HepG2 (cell line): ENCODE data around the gene RPL37A. TPM values are rescaled to one million over a fixed set of nuclear protein-coding genes. Genes with fewer than 3 reads are reported as not detected.

ENCODE experiments used
- DPF2 ChIP-seq: sonication (generic); formaldehyde crosslinking; IDR thresholded peaks from 2 replicates; pipeline ENCODE4 v1.4.0; 2020; ENCODE audit warnings: mild to moderate bottlenecking, low read depth, missing genetic modification reagents, borderline replicate concordance
- HOXD1 ChIP-seq: sonication (generic); formaldehyde crosslinking; IDR thresholded peaks from 2 replicates; pipeline ENCODE4 v1.5.0; 2020; ENCODE audit warnings: missing genetic modification reagents
- MIXL1 ChIP-seq: IDR thresholded peaks from 2 replicates; pipeline ENCODE4 v1.6.1; 2016
- MYNN ChIP-seq: sonication (generic); formaldehyde crosslinking; IDR thresholded peaks from 2 replicates; pipeline ENCODE4 v1.4.0; 2020; ENCODE audit warnings: mild to moderate bottlenecking, low read depth, missing genetic modification reagents
- POLR2A ChIP-seq, 2 experiments: IDR thresholded peaks; 2 replicates each; pipeline ENCODE4 v1.6.1; 2011; ENCODE audit warnings: low read depth in 2 of 2, low read length in 2 of 2, mild to moderate bottlenecking in 1 of 2, moderate library complexity in 1 of 2; ENCODE audit not compliant: insufficient read depth in 1 of 2
- RARG ChIP-seq: sonication (generic); formaldehyde crosslinking; IDR thresholded peaks from 2 replicates; pipeline ENCODE4 v1.4.0; 2020; ENCODE audit warnings: low read depth, mild to moderate bottlenecking, missing genetic modification reagents
- SP5 ChIP-seq: IDR thresholded peaks from 2 replicates; pipeline ENCODE4 v1.6.1; 2016; ENCODE audit warnings: low read depth, borderline replicate concordance
- SRSF4 ChIP-seq: fragments of 200-400 bp; formaldehyde crosslinking; IDR thresholded peaks from one replicate; pipeline ENCODE4 v1.6.1; 2018; ENCODE audit warnings: mild to moderate bottlenecking, low read depth, low read length, moderate library complexity; ENCODE audit not compliant: poor library complexity, severe bottlenecking
- STAG1 ChIP-seq: sonication (generic); formaldehyde crosslinking; IDR thresholded peaks from 2 replicates; pipeline ENCODE4 v1.4.0; 2020; ENCODE audit warnings: missing genetic modification reagents
- TMF1 ChIP-seq: sonication (generic); formaldehyde crosslinking; IDR thresholded peaks from 2 replicates; pipeline ENCODE4 v1.8.1; 2022; ENCODE audit warnings: low read depth, missing genetic modification reagents
- XBP1 ChIP-seq: sonication (generic); formaldehyde crosslinking; IDR thresholded peaks from 2 replicates; pipeline ENCODE4 v1.5.0; 2020; ENCODE audit warnings: missing genetic modification reagents
- XRCC5 ChIP-seq: fragments of 200-400 bp; formaldehyde crosslinking; optimal IDR thresholded peaks from 2 replicates; pipeline ENCODE3; 2017; ENCODE audit warnings: mild to moderate bottlenecking, low read length
- ZNF367 ChIP-seq: sonication (generic); formaldehyde crosslinking; IDR thresholded peaks from 2 replicates; pipeline ENCODE4 v1.4.0; 2020; ENCODE audit warnings: missing genetic modification reagents, borderline replicate concordance
- ZNF496 ChIP-seq: sonication (generic); formaldehyde crosslinking; IDR thresholded peaks from 2 replicates; pipeline ENCODE4 v1.8.1; 2023; ENCODE audit warnings: mild to moderate bottlenecking, moderate library complexity, missing genetic modification reagents; ENCODE audit not compliant: insufficient replicate concordance
- ZNF747 ChIP-seq: sonication (generic); formaldehyde crosslinking; IDR thresholded peaks from 2 replicates; pipeline ENCODE4 v1.8.1; 2023; ENCODE audit warnings: missing genetic modification reagents, mild to moderate bottlenecking, borderline replicate concordance
- polyA plus RNA-seq, 8 experiments: library from polyadenylated mRNA; depleted of rRNA in 3 of 8; stranded (reverse) in 7 of 8; unstranded in 1 of 8; fragments of >200 nt; fragmentation: Illumina TruSeq in 4 of 8; extraction: Trizol in 4 of 8; gene quantifications; 2 replicates each; pipeline versions ENCODE4 v1.2.1 to v1.2.3, GENCODE V29; 2011 to 2016; ENCODE audit warnings: low read depth in 4 of 8, missing spikeins in 1 of 8, mixed read lengths in 1 of 8; ENCODE audit not compliant: insufficient read depth in 1 of 8
- total RNA-seq, 5 experiments: library from RNA; depleted of rRNA; stranded (reverse); fragments of >200 nt; fragmentation: Illumina TruSeq; extraction: Trizol; gene quantifications; 2 replicates each; pipeline ENCODE4 v1.2.3, GENCODE V29; 2016; ENCODE audit warnings: low read depth in 1 of 5
- TF ChIP-seq, protein P1 (sequence below): sonication (generic); formaldehyde crosslinking; IDR thresholded peaks from 2 replicates; pipeline ENCODE4 v1.5.1; 2020; ENCODE audit warnings: mild to moderate bottlenecking, missing genetic modification reagents
- TF ChIP-seq, protein P2 (sequence below): sonication (generic); formaldehyde crosslinking; IDR thresholded peaks from 2 replicates; pipeline ENCODE4 v1.4.0; 2020; ENCODE audit warnings: missing genetic modification reagents, mild to moderate bottlenecking, borderline replicate concordance
- TF ChIP-seq, protein P3 (sequence below): sonication (generic); formaldehyde crosslinking; IDR thresholded peaks from 2 replicates; pipeline ENCODE4 v1.5.0; 2020; ENCODE audit warnings: missing genetic modification reagents
- TF ChIP-seq, protein P4 (sequence below): sonication (generic); formaldehyde crosslinking; IDR thresholded peaks from 2 replicates; pipeline ENCODE4 v1.4.0; 2020; ENCODE audit warnings: mild to moderate bottlenecking, missing genetic modification reagents

Gene RPL37A
- total and polyA plus RNA-seq, 2 of the 13 experiments (the other 11 are each of a cell fraction or from before 2014, with no cell fraction given), result 6,902 to 7,910 TPM

DNA sequence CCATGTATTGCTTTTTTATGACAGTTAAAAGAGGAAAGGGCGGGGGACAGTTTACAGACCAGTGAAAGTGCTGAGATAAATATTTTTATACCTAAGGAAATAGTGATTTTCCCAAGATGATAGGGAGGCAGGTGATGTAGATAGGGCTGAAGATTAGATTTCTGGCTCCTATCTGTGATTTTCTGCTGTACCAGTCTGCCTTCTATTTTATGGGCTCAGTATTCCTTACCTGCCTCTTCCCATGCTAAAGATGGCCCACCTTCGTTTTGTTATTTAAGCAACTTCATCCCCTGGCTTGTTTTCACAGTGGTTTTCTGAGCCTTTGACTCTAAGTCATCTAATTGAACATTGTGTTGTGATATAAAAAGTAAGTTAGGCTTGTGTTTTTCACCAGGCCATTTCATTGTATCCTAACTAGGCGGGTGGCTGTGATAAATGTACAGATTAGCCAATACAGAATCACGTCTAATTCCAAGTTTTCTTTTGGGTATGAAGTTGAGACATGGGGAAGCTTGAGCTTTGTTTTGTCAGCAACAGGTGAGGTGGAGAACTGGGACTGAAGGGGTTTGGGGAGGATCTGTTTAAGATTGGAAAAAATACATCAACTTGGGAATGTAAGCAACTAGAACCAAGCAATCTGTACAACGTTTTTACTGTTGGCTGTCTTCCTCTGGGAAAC, 5.2 kb downstream of the RPL37A start (continued):
- TF ChIP-seq, protein P1, sequence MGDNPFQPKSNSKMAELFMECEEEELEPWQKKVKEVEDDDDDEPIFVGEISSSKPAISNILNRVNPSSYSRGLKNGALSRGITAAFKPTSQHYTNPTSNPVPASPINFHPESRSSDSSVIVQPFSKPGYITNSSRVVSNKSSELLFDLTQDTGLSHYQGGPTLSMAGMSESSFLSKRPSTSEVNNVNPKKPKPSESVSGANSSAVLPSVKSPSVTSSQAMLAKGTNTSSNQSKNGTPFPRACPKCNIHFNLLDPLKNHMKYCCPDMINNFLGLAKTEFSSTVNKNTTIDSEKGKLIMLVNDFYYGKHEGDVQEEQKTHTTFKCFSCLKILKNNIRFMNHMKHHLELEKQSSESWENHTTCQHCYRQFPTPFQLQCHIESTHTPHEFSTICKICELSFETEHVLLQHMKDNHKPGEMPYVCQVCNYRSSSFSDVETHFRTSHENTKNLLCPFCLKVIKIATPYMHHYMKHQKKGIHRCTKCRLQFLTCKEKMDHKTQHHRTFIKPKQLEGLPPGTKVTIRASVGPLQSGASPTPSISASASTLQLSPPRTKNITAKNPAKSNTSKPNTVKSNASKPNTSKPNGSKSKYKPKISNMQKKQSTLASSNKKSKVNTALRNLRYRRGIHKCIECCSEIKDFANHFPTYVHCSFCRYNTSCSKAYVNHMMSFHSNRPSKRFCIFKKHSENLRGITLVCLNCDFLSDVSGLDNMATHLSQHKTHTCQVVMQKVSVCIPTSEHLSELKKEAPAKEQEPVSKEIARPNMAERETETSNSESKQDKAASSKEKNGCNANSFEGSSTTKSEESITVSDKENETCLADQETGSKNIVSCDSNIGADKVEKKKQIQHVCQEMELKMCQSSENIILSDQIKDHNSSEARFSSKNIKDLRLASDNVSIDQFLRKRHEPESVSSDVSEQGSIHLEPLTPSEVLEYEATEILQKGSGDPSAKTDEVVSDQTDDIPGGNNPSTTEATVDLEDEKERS (CRISPR knock-in tag), result no peak
- TF ChIP-seq XRCC5 (no peak), STAG1 (CRISPR knock-in tag) (no peak), ZNF496 (CRISPR knock-in tag) (no peak), MYNN (CRISPR knock-in tag) (no peak), ZNF367 (no peak), TMF1 (CRISPR knock-in tag) (0 out of 2 replicates have a peak, but pooled peaks have one; percentile 35), DPF2 (CRISPR knock-in tag) (no peak), MIXL1 (CRISPR knock-in tag) (no peak), POLR2A (IDR thresholded peaks at IDR 0.05; ENCODE audit: insufficient read depth in 1 of 2, low read depth in 2 of 2, low read length in 2 of 2) (peak in 1 of 2 experiments; percentile 61; a peak in 2 of 4 replicates), SP5 (CRISPR knock-in tag) (no peak), RARG (CRISPR knock-in tag) (no peak), XBP1 (CRISPR knock-in tag) (no peak), SRSF4 (no peak), ZNF747 (CRISPR knock-in tag) (no peak), HOXD1 (no peak)
- TF ChIP-seq, protein P2, sequence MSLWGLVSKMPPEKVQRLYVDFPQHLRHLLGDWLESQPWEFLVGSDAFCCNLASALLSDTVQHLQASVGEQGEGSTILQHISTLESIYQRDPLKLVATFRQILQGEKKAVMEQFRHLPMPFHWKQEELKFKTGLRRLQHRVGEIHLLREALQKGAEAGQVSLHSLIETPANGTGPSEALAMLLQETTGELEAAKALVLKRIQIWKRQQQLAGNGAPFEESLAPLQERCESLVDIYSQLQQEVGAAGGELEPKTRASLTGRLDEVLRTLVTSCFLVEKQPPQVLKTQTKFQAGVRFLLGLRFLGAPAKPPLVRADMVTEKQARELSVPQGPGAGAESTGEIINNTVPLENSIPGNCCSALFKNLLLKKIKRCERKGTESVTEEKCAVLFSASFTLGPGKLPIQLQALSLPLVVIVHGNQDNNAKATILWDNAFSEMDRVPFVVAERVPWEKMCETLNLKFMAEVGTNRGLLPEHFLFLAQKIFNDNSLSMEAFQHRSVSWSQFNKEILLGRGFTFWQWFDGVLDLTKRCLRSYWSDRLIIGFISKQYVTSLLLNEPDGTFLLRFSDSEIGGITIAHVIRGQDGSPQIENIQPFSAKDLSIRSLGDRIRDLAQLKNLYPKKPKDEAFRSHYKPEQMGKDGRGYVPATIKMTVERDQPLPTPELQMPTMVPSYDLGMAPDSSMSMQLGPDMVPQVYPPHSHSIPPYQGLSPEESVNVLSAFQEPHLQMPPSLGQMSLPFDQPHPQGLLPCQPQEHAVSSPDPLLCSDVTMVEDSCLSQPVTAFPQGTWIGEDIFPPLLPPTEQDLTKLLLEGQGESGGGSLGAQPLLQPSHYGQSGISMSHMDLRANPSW (CRISPR knock-in tag), result no peak
- TF ChIP-seq, protein P3, sequence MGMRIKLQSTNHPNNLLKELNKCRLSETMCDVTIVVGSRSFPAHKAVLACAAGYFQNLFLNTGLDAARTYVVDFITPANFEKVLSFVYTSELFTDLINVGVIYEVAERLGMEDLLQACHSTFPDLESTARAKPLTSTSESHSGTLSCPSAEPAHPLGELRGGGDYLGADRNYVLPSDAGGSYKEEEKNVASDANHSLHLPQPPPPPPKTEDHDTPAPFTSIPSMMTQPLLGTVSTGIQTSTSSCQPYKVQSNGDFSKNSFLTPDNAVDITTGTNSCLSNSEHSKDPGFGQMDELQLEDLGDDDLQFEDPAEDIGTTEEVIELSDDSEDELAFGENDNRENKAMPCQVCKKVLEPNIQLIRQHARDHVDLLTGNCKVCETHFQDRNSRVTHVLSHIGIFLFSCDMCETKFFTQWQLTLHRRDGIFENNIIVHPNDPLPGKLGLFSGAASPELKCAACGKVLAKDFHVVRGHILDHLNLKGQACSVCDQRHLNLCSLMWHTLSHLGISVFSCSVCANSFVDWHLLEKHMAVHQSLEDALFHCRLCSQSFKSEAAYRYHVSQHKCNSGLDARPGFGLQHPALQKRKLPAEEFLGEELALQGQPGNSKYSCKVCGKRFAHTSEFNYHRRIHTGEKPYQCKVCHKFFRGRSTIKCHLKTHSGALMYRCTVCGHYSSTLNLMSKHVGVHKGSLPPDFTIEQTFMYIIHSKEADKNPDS, result no peak
- TF ChIP-seq, protein P4, sequence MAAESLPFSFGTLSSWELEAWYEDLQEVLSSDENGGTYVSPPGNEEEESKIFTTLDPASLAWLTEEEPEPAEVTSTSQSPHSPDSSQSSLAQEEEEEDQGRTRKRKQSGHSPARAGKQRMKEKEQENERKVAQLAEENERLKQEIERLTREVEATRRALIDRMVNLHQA (CRISPR knock-in tag), result no peak
